GM20000 (cell line): ENCODE data around the gene SIL1.

Experiments
- DNase-seq: peaks from one replicate; pipeline ENCODE4 v3.0.0; 2012; ENCODE audit warnings: low spot score
- CTCF ChIP-seq: IDR thresholded peaks from 2 replicates; pipeline ENCODE4 v1.5.1; 2012; ENCODE audit warnings: mild to moderate bottlenecking, control low read depth; ENCODE audit errors: extremely low read depth, missing control alignments

Gene SIL1

GRCh38 chr5:138903130-138903775 lies 294.9 kb downstream of the SIL1 start:
- DNase-seq: no peak
- no peak for TF ChIP-seq CTCF

GRCh38 chr5:138901716-138902115 lies 296.5 kb downstream of the SIL1 start:
- no peak for DNase-seq
- no peak for TF ChIP-seq CTCF

- no peak for TF ChIP-seq CTCF
- DNase-seq: no peak
These were observed 297.7 kb downstream of the SIL1 start for GRCh38 chr5:138900281-138900965.

- no peak for DNase-seq
- TF ChIP-seq CTCF: no peak
These were observed 299.4 kb downstream of the SIL1 start for GRCh38 chr5:138898742-138899141.

- no peak for TF ChIP-seq CTCF
- no peak for DNase-seq
These were observed 299.9 kb downstream of the SIL1 start for GRCh38 chr5:138898299-138898698.
